GM18520 (cell line): ENCODE data around the gene MESP1.
A peak's percentile ranks its signal among the peaks of the same experiment; 100 is the strongest.

Experiments
- ATAC-seq: cut with Tn5 transposase; IDR thresholded peaks from one replicate; pipeline ENCODE4 v1.9.1; 2021; ENCODE audit not compliant: unreplicated experiment

Gene MESP1

GRCh38 chr15:89760303-89761008 lies 9.4 kb upstream of the MESP1 start:
- ATAC-seq = peak; percentile 35

DNA sequence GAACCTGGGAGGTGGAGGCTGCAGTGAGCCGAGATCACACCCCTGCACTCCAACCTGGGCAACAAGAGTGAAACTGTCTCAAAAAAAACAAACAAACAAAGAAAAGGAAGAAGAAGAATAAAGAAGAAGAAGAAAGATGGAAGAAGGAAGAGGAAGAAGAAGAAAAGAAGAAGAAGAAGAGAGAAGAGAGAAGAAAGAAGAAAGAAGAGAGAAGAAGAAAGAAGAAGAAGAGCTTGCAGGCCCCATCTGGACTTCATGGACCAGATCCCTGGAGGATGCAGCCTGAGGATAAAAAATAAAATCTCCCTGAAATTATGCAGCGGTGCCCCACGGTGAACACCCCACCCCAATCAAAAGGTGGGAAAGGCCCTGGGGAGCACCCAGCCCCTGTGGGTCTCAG lies 8.8 kb upstream of the MESP1 start:
- ATAC-seq = no peak

DNA sequence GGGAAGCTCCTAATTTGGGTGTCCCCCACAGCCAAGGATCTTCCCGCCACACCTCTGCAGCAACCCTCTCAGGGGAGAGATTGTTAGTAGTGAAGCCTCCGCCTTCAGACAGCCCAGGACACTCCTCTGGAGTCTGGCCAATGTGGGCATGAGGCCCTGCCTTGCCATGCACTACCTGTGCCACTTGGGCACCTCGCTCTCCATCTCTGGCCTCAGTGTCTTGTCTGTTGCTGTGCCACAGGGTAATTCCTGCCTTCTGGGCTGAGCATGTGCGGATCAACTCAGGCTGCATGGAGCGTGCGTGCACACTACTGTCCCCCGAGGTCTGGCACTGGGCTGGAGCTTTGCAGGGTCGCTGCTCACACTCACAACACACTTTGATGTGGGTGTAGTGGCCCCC lies 7.9 kb upstream of the MESP1 start:
- ATAC-seq = no peak

DNA sequence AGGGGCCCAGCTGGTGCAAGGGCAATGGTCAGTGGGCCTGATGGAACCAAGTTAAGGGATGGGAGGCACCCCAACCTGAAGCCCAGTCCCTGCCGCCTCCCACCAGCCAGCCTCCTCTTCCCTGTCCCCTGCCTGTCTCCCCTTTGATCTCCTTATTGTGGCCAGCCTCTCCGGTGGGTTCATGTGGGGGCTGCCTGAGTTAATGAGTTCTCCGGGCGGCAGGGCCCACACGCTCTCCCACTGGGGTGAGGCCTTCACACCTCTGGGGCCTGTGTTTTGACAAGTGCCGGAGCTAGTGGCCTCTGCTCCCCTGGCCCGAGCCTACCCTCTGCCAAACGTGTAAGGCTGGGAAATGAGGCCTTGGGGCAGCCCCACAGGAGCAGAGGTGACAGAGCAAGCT lies 7.2 kb upstream of the MESP1 start:
- no peak for ATAC-seq

GRCh38 chr15:89756897-89757296 lies 5.8 kb upstream of the MESP1 start:
- no peak for ATAC-seq

DNA sequence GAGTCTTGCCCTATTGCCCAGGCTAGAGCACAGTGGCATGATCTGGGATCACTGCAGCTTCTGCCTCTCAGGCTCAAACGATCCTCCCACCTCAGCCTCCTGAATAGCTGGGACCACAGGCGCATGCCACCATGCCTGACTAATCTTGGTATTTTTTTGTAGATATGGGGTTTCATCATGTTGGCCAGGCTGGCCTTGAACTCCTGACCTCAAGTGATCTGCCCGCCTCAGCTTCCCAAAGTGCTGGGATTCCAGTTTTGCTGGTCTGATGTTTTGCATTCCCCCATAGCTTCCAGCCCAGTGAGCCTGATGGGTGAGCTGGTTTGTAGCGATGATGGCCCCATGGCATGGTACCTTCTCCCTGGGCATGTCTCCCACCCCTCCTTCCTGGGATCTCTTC lies 4.7 kb upstream of the MESP1 start:
- no peak for ATAC-seq

GRCh38 chr15:89754361-89755154 lies 3.5 kb upstream of the MESP1 start:
- ATAC-seq = no peak

DNA sequence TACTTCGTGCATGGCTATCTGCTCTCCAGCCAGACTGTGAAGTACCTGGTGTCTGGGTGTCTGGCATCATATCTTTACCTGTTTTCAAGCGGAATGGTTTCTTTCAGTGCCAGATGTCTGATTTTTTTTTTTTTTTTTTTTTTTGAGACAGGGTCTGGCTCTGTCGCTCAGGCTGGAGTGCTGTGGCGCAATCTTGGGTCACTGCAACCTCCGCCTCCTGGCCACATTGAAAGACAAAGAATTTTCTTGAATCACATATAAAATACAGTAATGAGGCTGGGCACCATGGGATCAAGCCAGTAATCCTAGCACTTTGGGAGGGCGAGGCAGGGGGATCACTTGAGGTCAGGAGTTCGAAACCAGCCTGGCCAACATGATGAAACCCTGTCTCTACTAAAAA lies 2.8 kb upstream of the MESP1 start:
- no peak for ATAC-seq

DNA sequence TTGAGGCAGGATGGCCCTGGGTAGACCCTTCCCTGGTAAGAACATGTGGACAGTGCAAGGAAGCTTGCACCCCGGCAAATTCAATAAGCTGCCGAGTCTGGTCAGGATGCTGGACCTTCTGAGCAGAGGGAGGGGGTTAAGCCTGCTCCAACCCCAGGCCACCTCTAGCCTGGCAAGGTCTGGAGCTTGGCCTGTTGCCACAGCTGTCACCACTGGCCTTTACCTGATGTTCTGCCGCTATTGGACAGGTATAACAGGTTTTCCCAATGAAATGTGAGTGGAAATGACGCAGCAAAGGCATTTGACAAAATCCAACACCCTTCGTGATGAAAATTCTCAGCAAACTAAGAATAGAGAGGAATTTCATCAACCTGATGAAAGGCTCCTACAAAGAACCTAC lies 699 bp upstream of the MESP1 start:
- ATAC-seq = no peak

GRCh38 chr15:89749951-89750559 lies 994 bp downstream of the MESP1 start:
- no peak for ATAC-seq

DNA sequence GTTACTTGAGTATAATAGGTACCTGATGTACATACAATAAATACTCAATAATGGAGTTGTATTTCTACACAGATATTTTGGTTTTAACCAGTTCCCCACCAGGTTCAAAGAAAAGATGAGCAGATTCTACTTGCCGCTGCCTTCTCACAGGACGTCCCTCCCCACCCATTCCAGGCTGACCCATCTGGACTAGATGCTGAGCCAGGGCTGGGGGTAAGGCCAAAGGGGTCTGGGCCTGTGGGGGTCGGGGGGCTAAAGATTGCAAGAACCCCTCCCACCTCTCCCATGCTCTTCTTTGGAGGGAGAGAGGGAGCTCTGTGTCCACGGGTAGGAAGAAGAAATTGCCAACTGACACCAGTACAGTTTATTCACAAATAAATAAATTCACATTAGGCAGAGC lies 1.5 kb downstream of the MESP1 start:
- no peak for ATAC-seq

DNA sequence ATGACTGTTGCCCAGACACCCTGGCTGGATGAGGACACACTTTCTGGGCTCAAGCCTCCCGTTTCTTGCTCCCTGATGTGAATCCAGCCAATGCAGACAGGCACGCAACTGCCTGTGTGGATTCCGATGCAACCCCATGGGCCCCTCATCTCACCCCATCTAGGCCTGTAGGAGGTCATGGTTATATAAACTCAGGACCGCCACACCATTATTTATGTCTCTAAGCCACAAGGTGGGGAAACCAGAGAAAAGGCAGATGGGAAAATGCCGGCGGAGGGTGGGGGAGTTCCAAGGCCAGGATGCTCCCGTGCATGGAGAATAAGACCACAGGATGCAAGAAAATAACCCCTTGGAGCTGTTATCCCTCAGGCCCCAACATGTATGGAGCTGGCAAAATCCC lies 2.0 kb downstream of the MESP1 start:
- no peak for ATAC-seq

- ATAC-seq = no peak
Observed at GRCh38 chr15:89747708-89748682, 3.1 kb downstream of the MESP1 start.

GRCh38 chr15:89746386-89746780 lies 4.7 kb downstream of the MESP1 start:
- ATAC-seq = no peak

DNA sequence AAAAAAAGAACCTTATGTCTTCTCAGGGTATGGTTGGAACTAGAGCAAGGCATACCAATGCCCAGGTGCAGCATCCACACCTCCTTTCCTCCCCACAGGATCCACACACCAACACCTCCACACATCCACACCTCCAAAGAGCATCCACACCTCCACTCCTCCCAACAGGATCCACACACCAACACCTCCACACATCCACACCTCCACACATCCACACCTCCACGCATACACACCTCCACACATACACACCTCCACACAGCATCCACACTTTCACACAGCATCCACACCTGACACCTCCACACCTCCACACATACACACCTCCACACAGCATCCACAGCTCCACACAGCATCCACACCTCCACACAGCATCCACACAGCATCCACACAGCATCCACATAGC lies 5.3 kb downstream of the MESP1 start:
- no peak for ATAC-seq

DNA sequence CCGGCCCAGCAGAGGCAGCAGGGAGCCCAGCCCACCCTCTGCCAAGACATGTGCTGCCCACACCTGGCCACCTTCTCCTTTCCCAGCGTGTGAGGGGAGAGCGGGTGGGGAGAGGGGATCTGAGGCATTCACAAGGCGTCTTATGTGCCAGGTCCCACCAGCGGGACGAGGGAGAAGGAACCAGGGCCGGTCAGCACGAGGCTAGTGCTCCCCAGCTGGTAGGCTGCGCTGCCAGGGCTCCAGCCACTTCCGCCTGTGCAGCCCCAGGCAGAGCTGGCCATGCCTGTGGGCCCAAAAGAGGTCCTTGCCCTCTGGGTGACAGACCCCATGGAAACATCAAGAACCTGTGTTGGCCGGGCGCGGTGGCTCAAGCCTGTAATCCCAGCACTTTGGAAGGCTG lies 5.9 kb downstream of the MESP1 start:
- no peak for ATAC-seq

DNA sequence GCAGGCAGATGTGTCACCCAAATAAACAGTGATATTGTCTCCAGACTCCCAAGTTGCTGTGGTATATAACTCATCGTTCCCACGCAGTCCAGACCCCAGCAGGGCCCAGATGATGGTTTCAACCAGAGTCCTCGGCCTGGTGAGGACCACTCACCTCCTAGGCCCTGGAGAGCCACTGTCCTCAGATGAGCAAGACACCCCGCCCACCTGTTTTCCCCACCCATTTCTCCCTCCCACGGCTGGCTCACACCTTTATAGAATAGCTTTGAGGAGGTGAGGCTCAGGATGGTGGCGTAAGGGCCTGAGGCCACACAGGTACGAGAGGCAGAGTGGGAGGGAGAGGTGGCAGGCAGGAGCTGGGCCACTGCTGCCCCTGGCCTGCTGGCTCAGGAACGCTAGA lies 7.5 kb downstream of the MESP1 start:
- no peak for ATAC-seq

- ATAC-seq = no peak
Observed at GRCh38 chr15:89743011-89743410, 8.0 kb downstream of the MESP1 start.

DNA sequence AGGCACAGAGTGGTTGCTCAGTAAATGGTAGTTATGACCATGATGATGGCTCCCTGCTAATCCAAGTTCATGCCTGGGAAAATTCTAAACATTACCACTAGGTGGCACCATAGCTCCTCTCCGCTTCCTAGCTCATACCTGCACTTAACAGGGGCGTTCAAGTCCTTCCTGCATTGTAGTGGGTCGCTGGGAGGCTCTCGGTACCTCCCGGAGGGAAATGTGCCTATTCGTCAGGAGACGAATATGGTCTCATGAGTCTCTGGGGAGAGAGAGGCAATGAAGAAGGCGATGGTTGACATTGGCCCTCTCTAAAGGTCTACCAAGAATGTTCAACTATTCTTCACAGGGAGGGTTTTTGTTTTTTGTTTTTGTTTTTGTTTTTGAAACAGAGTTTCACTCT lies 10.9 kb downstream of the MESP1 start:
- no peak for ATAC-seq

- no peak for ATAC-seq
Observed at GRCh38 chr15:89735773-89736172, 15.3 kb downstream of the MESP1 start.
